ENCODE data around the gene FMNL2.

FMNL2 gene

GRCh38 chr2:152415231-152415642 lies 80.3 kb downstream of the FMNL2 start:
- no peak for TF ChIP-seq CTCF (IDR thresholded peaks at IDR 0.05)
- Histone ChIP-seq H3K4me1 (ENCODE audit: control insufficient read depth in 1 of 2, insufficient read depth in 1 of 2, low read depth in 1 of 2, low read length in 1 of 2) (peaks cover 16 to 17% of the 10 kb centered on the region in 2 experiments), H3K27me3 (no peaks in the 10 kb centered on the region), H3K27ac (no peak overlapping the region), H3K4me3 (ENCODE audit: low read depth in 1 of 2, low read length in 1 of 2) (no peak overlapping the region), H3K36me3 (no peaks in the 10 kb centered on the region), H3K9me3 (no peaks in the 10 kb centered on the region)

- TF ChIP-seq CTCF (IDR thresholded peaks at IDR 0.05), result no peak
- Histone ChIP-seq H3K4me3 (ENCODE audit: low read depth in 1 of 2, low read length in 1 of 2) (no peak overlapping the region), H3K4me1 (ENCODE audit: control insufficient read depth in 1 of 2, insufficient read depth in 1 of 2, low read depth in 1 of 2, low read length in 1 of 2) (peaks cover 15% of the 10 kb centered on the region in 2 experiments), H3K36me3 (no peaks in the 10 kb centered on the region), H3K9me3 (no peaks in the 10 kb centered on the region), H3K27me3 (no peaks in the 10 kb centered on the region), H3K27ac (no peak overlapping the region)
These were observed 80.8 kb downstream of the FMNL2 start for GRCh38 chr2:152415796-152416195.

- no peaks in the 10 kb centered on the region for H3K27me3 ChIP-seq
- H3K4me3 ChIP-seq (ENCODE audit: low read depth in 1 of 2, low read length in 1 of 2), result no peak overlapping the region
- TF ChIP-seq CTCF (IDR thresholded peaks at IDR 0.05), result no peak
- no peaks in the 10 kb centered on the region for H3K9me3 ChIP-seq
- no peak overlapping the region for H3K27ac ChIP-seq
- no peaks in the 10 kb centered on the region for H3K36me3 ChIP-seq
- peaks cover 20 to 27% of the 10 kb centered on the region in 2 experiments for H3K4me1 ChIP-seq (ENCODE audit: control insufficient read depth in 1 of 2, insufficient read depth in 1 of 2, low read depth in 1 of 2, low read length in 1 of 2)
These were observed 83.7 kb downstream of the FMNL2 start for GRCh38 chr2:152418688-152419087.

- no peak for TF ChIP-seq CTCF (IDR thresholded peaks at IDR 0.05)
- peaks cover 20 to 31% of the 10 kb centered on the region in 2 experiments for H3K4me1 ChIP-seq (ENCODE audit: control insufficient read depth in 1 of 2, insufficient read depth in 1 of 2, low read depth in 1 of 2, low read length in 1 of 2)
- no peak overlapping the region for H3K4me3 ChIP-seq (ENCODE audit: low read depth in 1 of 2, low read length in 1 of 2)
- H3K9me3 ChIP-seq, result no peaks in the 10 kb centered on the region
- H3K27me3 ChIP-seq, result no peaks in the 10 kb centered on the region
- no peak overlapping the region for H3K27ac ChIP-seq
- H3K36me3 ChIP-seq, result no peaks in the 10 kb centered on the region
These were observed 85.0 kb downstream of the FMNL2 start for GRCh38 chr2:152419944-152420343.

GRCh38 chr2:152420363-152420762 lies 85.4 kb downstream of the FMNL2 start:
- Histone ChIP-seq H3K27ac (peak overlapping the region; percentile 76), H3K9me3 (no peaks in the 10 kb centered on the region), H3K36me3 (no peaks in the 10 kb centered on the region), H3K4me1 (ENCODE audit: control insufficient read depth in 1 of 2, insufficient read depth in 1 of 2, low read depth in 1 of 2, low read length in 1 of 2) (peaks cover 20 to 31% of the 10 kb centered on the region in 2 experiments), H3K4me3 (ENCODE audit: low read depth in 1 of 2, low read length in 1 of 2) (no peak overlapping the region), H3K27me3 (no peaks in the 10 kb centered on the region)
- no peak for TF ChIP-seq CTCF (IDR thresholded peaks at IDR 0.05)

GRCh38 chr2:152420936-152421335 lies 86.0 kb downstream of the FMNL2 start:
- H3K27ac ChIP-seq, result peak overlapping the region; percentile 76

More at GRCh38 chr2:152420936-152421335, 86.0 kb downstream of the FMNL2 start:
- Histone ChIP-seq H3K4me1 (ENCODE audit: control insufficient read depth in 1 of 2, insufficient read depth in 1 of 2, low read depth in 1 of 2, low read length in 1 of 2) (peaks cover 20 to 31% of the 10 kb centered on the region in 2 experiments), H3K9me3 (no peaks in the 10 kb centered on the region), H3K27me3 (no peaks in the 10 kb centered on the region), H3K4me3 (ENCODE audit: low read depth in 1 of 2, low read length in 1 of 2) (no peak overlapping the region), H3K36me3 (no peaks in the 10 kb centered on the region)
- no peak for TF ChIP-seq CTCF (IDR thresholded peaks at IDR 0.05)

All from neutrophil (primary cell).